PC-9 (cell line): ENCODE measurements around the gene ACBD6. TPM values are rescaled to one million over a fixed set of nuclear protein-coding genes. Genes with fewer than 3 reads are reported as not detected.

Experiments used
- BruUV-seq: library from RNA; stranded (reverse); fragments of 400-500 nt; replicated peaks from 2 replicates; lab custom pipeline; 2021; lab: Mats Ljungman, UMichigan
- CTCF ChIA-PET: fragments of 300-600 bp; sonication (Branson Sonifier 250); formaldehyde crosslinking; loops from one replicate; lab custom pipeline; 2022; ENCODE audit warnings: antibody characterized with exemption; lab: Charles Lee
- POLR2A ChIA-PET: fragments of 300-600 bp; sonication (Branson Sonifier 250); formaldehyde crosslinking; loops from one replicate; lab custom pipeline; 2022; ENCODE audit warnings: antibody characterized with exemption; ENCODE audit not compliant: unreplicated experiment; lab: Charles Lee
- DNase-seq, 2 experiments: peaks; one replicate each; pipeline versions ENCODE4 v3.0.0 to v3.0.0-alpha.2; 2015 to 2022; ENCODE audit warnings: mixed read lengths in 1 of 2
- H2AFZ ChIP-seq: fragments of 200-600 bp; sonication (generic); 2 replicates; pipeline ENCODE4 v1.8.1; 2017; ENCODE audit warnings: antibody characterized with exemption
- H3F3A ChIP-seq: fragments of 200-600 bp; sonication (generic); 2 replicates; pipeline ENCODE4 v1.8.1; 2017; ENCODE audit warnings: antibody characterized with exemption, mild to moderate bottlenecking, low read depth; ENCODE audit not compliant: insufficient read depth
- H3K27ac ChIP-seq: fragments of 200-600 bp; sonication (generic); 2 replicates; pipeline ENCODE4 v1.6.1; 2016; ENCODE audit warnings: mixed run types
- H3K27me3 ChIP-seq: fragments of 200-600 bp; sonication (generic); 2 replicates; pipeline ENCODE4 v1.6.1; 2016; ENCODE audit warnings: low read depth, mixed run types; ENCODE audit not compliant: insufficient read depth
- H3K36me3 ChIP-seq: fragments of 200-600 bp; sonication (generic); 2 replicates; pipeline ENCODE4 v1.6.1; 2016; ENCODE audit warnings: low read depth, mixed run types
- H3K4me1 ChIP-seq: fragments of 200-600 bp; sonication (generic); replicated peaks from 2 replicates; pipeline ENCODE4 v1.6.1; 2016; ENCODE audit warnings: mixed run types; ENCODE audit not compliant: insufficient read depth
- H3K4me2 ChIP-seq: fragments of 200-600 bp; sonication (generic); 2 replicates; pipeline ENCODE4 v1.6.1; 2017; ENCODE audit warnings: mixed run types
- H3K4me3 ChIP-seq: fragments of 200-600 bp; sonication (generic); 2 replicates; pipeline ENCODE4 v1.6.1; 2016; ENCODE audit warnings: mixed run types
- H3K79me2 ChIP-seq: fragments of 200-600 bp; sonication (generic); 2 replicates; pipeline ENCODE4 v1.6.1; 2017; ENCODE audit warnings: low read depth, mixed run types
- H3K9me2 ChIP-seq: fragments of 200-600 bp; sonication (generic); 2 replicates; pipeline ENCODE4 v1.8.1; 2017; ENCODE audit warnings: mild to moderate bottlenecking; ENCODE audit not compliant: insufficient read depth
- H3K9me3 ChIP-seq: fragments of 200-600 bp; sonication (generic); 2 replicates; pipeline ENCODE4 v1.8.1; 2016; ENCODE audit warnings: low read depth; ENCODE audit not compliant: insufficient read depth
- H4K20me1 ChIP-seq: fragments of 200-600 bp; sonication (generic); 2 replicates; pipeline ENCODE4 v1.8.1; 2017; ENCODE audit not compliant: insufficient read depth
- EZH2 ChIP-seq: fragments of 200-600 bp; sonication (generic); IDR thresholded peaks from 2 replicates; pipeline ENCODE4 v1.8.0; 2017; ENCODE audit warnings: antibody characterized with exemption, low read depth
- intact Hi-C: fragments of 100-400 bp; cut with micrococcal nuclease; formaldehyde crosslinking; loops from one replicate; pipeline ENCODE4 v1.10.0; 2022; ENCODE audit not compliant: unreplicated experiment
- total RNA-seq: library from RNA; stranded (reverse); gene quantifications from 2 replicates; pipeline ENCODE4 v1.2.3, GENCODE V29; 2021
- TF ChIP-seq, protein P1 (sequence below): fragments of 200-600 bp; sonication (generic); conservative IDR thresholded peaks from 2 replicates; pipeline ENCODE4 v1.6.1; 2017; ENCODE audit warnings: mixed run types, antibody characterized with exemption, mild to moderate bottlenecking, moderate library complexity

Gene ACBD6
- total RNA-seq, 1 experiment from 2014 or later = 61.0 TPM

DNA sequence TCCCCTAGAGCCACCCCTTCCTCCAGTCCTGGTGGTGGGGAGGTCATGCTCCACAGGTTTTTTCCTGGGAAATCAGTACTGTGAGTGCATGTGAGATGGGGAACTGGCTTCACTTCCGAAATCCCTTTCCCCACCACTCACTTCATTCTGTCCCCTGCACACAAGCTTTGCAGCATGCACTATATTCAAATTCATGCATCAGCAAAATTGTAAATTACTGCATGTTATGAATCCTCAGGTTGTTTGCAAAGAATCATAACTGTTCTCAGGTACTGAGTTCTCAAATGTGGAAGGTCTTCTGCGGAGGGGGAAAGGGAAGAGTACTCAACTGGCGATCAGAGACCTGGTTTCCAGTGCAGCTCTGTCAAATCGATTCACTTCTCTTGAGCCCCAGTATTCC lies 230.0 kb downstream of the ACBD6 start:
- no peak overlapping the region for H3K4me2 ChIP-seq
- H4K20me1 ChIP-seq = no peaks in the 10 kb centered on the region
- intact Hi-C loops = no loop called here
- BruUV-seq = no TSS peak
- no peak overlapping the region for H3K4me3 ChIP-seq
- no peaks in the 10 kb centered on the region for H3K36me3 ChIP-seq
- TF ChIP-seq, protein P1, sequence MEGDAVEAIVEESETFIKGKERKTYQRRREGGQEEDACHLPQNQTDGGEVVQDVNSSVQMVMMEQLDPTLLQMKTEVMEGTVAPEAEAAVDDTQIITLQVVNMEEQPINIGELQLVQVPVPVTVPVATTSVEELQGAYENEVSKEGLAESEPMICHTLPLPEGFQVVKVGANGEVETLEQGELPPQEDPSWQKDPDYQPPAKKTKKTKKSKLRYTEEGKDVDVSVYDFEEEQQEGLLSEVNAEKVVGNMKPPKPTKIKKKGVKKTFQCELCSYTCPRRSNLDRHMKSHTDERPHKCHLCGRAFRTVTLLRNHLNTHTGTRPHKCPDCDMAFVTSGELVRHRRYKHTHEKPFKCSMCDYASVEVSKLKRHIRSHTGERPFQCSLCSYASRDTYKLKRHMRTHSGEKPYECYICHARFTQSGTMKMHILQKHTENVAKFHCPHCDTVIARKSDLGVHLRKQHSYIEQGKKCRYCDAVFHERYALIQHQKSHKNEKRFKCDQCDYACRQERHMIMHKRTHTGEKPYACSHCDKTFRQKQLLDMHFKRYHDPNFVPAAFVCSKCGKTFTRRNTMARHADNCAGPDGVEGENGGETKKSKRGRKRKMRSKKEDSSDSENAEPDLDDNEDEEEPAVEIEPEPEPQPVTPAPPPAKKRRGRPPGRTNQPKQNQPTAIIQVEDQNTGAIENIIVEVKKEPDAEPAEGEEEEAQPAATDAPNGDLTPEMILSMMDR = no peak
- no peak for TF ChIP-seq EZH2
- CTCF ChIA-PET = no interaction called here
- no peaks in the 10 kb centered on the region for H3F3A ChIP-seq
- no peaks in the 10 kb centered on the region for H3K27me3 ChIP-seq
- DNase-seq = no peak
- H3K9me3 ChIP-seq = no peaks in the 10 kb centered on the region
- no peak overlapping the region for H3K27ac ChIP-seq
- no peak overlapping the region for H2AFZ ChIP-seq
- no peaks in the 10 kb centered on the region for H3K9me2 ChIP-seq
- H3K4me1 ChIP-seq = no peaks in the 10 kb centered on the region
- no peaks in the 10 kb centered on the region for H3K79me2 ChIP-seq
- POLR2A ChIA-PET = no interaction called here

DNA sequence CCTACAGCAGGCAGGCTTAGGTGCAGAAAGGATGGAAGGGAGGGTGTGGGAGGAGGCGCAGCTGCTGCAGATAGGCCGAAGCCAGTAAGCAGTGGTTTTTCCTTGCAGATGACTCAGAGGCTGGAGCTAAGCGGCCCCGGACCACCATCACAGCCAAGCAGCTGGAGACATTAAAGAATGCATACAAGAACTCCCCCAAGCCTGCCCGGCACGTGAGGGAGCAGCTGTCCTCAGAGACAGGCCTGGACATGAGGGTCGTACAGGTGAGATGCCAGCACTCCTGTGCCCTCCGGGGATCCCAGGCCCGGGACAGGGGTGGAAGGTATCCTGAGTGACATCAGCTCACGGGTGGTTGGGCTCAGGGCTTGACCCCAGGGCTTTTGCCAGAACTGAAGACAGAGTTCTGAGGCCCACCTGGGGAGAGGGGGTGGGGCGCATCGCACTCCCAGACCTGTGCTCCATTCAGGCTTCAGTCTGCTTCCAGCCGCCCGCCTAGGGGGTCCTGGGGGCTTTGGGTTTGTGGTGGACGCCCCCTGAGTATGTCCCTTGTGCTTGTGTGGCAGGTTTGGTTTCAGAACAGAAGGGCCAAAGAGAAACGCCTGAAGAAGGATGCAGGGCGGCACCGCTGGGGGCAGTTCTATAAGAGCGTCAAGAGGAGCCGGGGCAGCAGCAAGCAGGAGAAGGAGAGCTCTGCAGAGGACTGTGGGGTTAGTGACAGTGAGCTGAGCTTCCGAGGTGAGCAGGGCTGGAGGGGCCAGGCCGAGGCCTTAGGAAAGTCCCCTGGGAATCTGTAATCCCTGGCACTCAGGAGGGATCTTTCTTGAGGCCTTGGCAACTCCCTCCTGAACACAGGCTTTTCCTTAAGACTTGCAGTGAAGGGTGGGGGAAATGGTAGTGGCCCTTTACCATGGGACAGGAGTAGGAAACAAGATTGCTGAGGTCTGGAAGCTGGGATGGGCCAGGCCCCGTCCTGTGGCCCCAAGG lies 230.8 kb downstream of the ACBD6 start:
- H4K20me1 ChIP-seq = no peaks in the 10 kb centered on the region
- BruUV-seq = no TSS peak
- DNase-seq = no peak
- H3K27ac ChIP-seq = no peak overlapping the region
- TF ChIP-seq, protein P1 = no peak
- TF ChIP-seq EZH2 = no peak
- no peak overlapping the region for H3K4me2 ChIP-seq
- intact Hi-C loops = no loop called here
- H3F3A ChIP-seq = no peaks in the 10 kb centered on the region
- no peaks in the 10 kb centered on the region for H3K9me3 ChIP-seq
- no peaks in the 10 kb centered on the region for H3K36me3 ChIP-seq
- no peaks in the 10 kb centered on the region for H3K79me2 ChIP-seq
- H3K4me3 ChIP-seq = no peak overlapping the region
- no peaks in the 10 kb centered on the region for H3K27me3 ChIP-seq
- no peaks in the 10 kb centered on the region for H3K4me1 ChIP-seq
- POLR2A ChIA-PET = interaction anchor here (0.6 kb wide), 1 partner anchor 143 kb away, joined by 4 read pairs; no protein-coding TSS in a partner anchor
- CTCF ChIA-PET = no interaction called here
- no peaks in the 10 kb centered on the region for H3K9me2 ChIP-seq
- H2AFZ ChIP-seq = no peak overlapping the region

DNA sequence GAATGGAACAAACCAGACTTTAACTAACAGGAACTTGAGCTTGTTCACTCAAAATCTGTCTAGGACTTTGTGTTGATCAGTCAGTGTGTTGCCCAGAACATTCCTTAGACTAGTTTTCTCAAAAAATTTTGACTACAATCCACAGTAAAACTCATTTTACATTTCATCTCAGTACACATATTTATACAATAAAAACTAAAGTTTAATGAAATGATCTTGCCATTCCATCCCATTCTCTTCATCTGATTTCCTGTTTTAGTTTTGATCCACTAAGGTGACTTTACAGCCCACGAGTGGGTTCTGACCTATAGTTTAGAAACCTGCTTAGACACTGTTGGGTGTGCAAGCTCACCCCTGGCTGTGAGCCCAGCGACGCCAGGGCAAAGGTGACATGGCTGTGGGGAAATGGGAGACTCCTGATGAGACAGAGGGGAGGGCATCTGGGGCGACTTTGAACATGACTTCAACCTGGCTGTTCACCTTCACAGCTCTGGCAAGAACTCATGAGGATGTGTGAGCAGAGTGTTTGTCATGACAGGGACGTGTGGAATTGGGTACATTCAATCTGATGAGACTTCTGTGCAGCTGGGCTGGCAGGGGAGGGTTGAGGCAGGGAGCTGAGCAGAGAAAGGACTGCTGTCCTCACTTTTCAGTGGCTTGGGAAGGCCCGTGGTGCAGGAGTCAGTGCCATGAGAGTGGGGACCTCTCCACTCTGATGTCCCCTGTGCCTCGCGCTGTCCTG lies 231.7 kb downstream of the ACBD6 start:
- no peak overlapping the region for H3K27ac ChIP-seq
- TF ChIP-seq EZH2 = no peak
- TF ChIP-seq, protein P1 = no peak; the same call in 1 of the 2 replicates
- H3F3A ChIP-seq = no peaks in the 10 kb centered on the region
- H3K9me3 ChIP-seq = no peaks in the 10 kb centered on the region
- ChIA-PET POLR2A (interaction anchor here (0.6 kb wide), 1 partner anchor 143 kb away, joined by 4 read pairs; no protein-coding TSS in a partner anchor), CTCF (no interaction called here)
- H3K9me2 ChIP-seq = no peaks in the 10 kb centered on the region
- no peaks in the 10 kb centered on the region for H3K36me3 ChIP-seq
- H3K4me2 ChIP-seq = no peak overlapping the region
- no peaks in the 10 kb centered on the region for H3K79me2 ChIP-seq
- H4K20me1 ChIP-seq = no peaks in the 10 kb centered on the region
- no TSS peak for BruUV-seq
- no peaks in the 10 kb centered on the region for H3K4me1 ChIP-seq
- no peak overlapping the region for H2AFZ ChIP-seq
- DNase-seq = no peak
- intact Hi-C loops = no loop called here
- H3K4me3 ChIP-seq = no peak overlapping the region
- no peaks in the 10 kb centered on the region for H3K27me3 ChIP-seq
